PC-3 (cell line): Measurements from ENCODE around the gene PIAS2.

Source experiments
- EZH2 ChIP-seq: fragments of 300-600 bp; sonication (generic); IDR thresholded peaks from one replicate; pipeline ENCODE4 v1.6.1; 2017; ENCODE audit warnings: antibody characterized with exemption, mild to moderate bottlenecking, low read length; ENCODE audit not compliant: unreplicated experiment
- EZH2phosphoT487 ChIP-seq: fragments of 300-600 bp; sonication (generic); IDR thresholded peaks from 2 replicates; pipeline ENCODE4 v1.6.1; 2018; ENCODE audit warnings: mild to moderate bottlenecking, antibody characterized with exemption, low read length, borderline replicate concordance
- TF ChIP-seq, protein P1 (sequence below): fragments of 300-600 bp; sonication (generic); conservative IDR thresholded peaks from 2 replicates; pipeline ENCODE4 v1.5.1; 2017; ENCODE audit warnings: antibody characterized with exemption, low read depth, mild to moderate bottlenecking, low read length

DNA sequence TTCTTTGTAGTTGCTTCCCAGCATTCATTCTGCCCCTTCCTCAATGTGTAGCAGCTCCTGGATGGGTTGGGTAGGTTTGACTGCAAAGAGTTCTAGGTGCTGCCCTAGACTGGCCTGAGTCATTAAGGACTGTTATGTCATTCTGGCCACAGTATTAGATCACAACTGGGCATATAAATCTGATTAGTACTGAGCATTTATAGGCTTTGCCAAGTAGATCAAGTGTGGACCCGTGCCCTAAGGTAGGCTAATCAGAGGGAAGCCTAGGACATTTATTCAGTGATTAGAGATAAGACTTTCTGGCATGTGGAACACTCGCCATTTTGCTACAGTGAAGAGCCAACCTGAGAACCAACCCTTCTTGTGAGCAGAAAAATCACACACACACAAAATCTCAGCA lies 2.8 kb upstream of the PIAS2 start:
- TF ChIP-seq, protein P1, sequence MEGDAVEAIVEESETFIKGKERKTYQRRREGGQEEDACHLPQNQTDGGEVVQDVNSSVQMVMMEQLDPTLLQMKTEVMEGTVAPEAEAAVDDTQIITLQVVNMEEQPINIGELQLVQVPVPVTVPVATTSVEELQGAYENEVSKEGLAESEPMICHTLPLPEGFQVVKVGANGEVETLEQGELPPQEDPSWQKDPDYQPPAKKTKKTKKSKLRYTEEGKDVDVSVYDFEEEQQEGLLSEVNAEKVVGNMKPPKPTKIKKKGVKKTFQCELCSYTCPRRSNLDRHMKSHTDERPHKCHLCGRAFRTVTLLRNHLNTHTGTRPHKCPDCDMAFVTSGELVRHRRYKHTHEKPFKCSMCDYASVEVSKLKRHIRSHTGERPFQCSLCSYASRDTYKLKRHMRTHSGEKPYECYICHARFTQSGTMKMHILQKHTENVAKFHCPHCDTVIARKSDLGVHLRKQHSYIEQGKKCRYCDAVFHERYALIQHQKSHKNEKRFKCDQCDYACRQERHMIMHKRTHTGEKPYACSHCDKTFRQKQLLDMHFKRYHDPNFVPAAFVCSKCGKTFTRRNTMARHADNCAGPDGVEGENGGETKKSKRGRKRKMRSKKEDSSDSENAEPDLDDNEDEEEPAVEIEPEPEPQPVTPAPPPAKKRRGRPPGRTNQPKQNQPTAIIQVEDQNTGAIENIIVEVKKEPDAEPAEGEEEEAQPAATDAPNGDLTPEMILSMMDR, result no peak
- TF ChIP-seq EZH2phosphoT487 (no peak), EZH2 (no peak)
